HG03457 (cell line): Measurements from ENCODE around the gene TIAM1.

Experiments
- ATAC-seq: cut with Tn5 transposase; IDR thresholded peaks from one replicate; pipeline ENCODE4 v1.9.1; 2021; ENCODE audit warnings: moderate number of reproducible peaks; ENCODE audit not compliant: unreplicated experiment

The TIAM1 gene

DNA sequence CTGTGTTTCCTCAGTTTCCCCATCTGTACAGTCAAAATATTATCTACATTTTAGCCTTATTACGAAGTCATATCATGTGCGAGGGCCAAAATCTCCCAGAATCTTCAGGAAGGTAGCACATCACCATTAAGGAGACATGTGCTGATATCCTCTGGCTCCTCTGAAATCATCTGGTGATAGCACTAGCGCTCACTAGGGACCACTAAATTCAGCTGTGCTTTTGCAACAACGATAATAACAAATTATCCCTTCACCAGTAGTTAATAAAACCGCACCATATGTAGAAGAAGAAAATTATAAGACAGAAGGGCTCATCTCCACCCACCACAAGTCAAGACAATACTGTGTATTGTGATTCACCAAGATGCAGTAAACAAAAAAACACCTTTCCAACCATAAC, 53.3 kb downstream of the TIAM1 start:
- ATAC-seq: no peak

- no peak for ATAC-seq
Measured at GRCh38 chr21:31289702-31290101, 54.4 kb downstream of the TIAM1 start.

- ATAC-seq: no peak
Measured at GRCh38 chr21:31288191-31288590, 55.9 kb downstream of the TIAM1 start.

DNA sequence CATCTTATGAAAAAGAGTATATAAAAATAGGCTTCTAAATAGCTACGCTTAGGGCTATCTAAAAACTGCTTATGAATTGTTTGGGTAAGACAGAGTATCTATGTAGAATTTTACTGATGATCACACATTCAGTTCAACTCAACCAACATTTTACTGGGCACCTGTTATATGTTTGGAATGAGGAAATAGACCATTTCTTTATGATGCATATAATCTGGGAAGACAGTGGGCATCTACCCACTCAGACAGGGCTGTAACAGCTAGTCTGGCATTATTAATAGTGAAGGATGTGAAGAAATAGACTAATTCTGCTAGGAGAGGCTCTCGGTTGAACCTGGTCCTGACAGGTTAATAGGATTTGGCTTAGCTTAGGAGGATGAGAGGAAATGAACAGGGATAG, 56.9 kb downstream of the TIAM1 start:
- ATAC-seq: no peak

- no peak for ATAC-seq
Measured at GRCh38 chr21:31286621-31287020, 57.4 kb downstream of the TIAM1 start.

- no peak for ATAC-seq
Measured at GRCh38 chr21:31284797-31285397, 59.2 kb downstream of the TIAM1 start.

DNA sequence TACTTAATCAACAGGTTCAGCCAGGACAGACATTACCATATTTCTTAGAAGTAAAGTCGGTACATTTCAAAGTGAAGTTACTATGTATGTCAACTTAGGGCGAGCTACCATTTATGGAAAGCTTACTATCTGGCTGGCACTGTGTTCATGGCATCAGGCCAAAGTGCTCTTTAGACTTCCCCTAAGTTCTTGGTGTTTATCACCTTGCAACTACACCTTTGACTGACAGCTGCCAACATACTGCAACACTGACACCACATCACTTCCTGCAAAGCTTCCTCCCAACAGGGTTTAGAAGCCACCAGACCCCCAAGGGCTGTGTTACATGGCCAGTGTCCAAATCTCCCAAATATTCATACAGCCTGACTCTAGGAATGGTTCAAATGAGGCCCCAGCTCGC, 61.0 kb downstream of the TIAM1 start:
- ATAC-seq: no peak

DNA sequence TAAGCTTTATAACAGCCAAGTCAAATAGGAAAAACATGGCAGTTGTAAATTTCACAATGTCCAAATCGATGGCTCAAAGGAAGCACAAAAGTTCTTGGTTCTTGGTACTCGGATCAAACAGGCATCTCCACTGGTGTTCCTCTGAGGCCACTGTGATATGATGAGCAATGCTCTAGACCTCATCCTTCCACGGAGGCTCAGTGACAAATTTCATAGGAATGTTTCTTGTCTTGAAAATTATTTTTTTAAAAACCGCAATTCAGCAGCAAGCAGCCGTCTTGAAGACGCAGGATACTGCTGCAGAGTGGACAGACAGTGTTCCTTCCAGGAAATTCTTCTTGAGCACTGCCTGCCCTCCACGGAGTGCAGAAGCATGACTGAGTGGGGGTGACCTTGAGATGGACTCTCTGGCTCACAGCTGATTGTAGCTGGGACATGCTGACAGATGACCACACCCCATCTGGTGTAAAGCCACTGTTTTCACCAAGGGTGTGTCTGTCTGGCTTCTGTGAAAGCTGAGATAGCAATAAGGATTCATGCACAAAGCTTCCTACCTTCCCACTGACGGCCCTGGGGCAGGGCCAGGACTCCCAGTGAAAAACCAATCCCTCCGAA, 61.9 kb downstream of the TIAM1 start:
- ATAC-seq: no peak

DNA sequence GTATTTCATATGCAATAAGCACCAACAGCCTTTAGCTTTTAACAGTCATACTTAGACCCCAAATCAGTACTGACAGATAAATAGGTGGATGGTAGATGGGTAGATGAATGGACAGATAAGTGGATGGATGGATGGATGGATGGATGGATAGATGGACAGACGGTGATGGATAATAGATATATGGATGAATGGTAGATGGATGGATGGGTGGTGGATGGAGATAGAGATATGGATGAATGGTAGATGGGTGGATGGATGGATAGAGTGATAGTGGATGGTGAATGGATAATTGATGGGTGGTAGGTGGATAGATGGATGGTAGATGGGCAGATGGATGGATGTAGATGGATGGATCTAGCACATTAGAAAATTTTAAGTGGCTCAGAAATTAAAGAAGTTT, 62.5 kb downstream of the TIAM1 start:
- no peak for ATAC-seq

- no peak for ATAC-seq
Measured at GRCh38 chr21:31279986-31280385, 64.1 kb downstream of the TIAM1 start.

DNA sequence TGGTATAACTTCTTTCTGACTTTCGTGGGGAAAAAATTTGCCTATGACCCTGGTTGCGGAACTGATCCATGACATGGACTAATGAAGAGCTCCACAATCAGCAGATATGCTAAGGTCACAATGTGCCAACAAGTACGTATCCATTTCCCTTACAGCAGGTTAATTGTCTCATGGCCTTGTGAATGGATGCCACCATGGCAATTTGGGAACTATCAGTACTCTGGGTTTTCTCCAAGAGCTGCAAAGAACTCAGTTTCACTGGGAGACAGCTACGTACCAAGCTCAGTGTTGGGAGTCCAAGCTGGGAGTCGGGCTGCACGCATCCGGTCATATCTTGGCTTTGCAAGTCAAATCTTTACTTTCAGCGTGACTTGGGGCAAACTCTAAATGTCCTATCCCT, 64.8 kb downstream of the TIAM1 start:
- ATAC-seq: no peak

DNA sequence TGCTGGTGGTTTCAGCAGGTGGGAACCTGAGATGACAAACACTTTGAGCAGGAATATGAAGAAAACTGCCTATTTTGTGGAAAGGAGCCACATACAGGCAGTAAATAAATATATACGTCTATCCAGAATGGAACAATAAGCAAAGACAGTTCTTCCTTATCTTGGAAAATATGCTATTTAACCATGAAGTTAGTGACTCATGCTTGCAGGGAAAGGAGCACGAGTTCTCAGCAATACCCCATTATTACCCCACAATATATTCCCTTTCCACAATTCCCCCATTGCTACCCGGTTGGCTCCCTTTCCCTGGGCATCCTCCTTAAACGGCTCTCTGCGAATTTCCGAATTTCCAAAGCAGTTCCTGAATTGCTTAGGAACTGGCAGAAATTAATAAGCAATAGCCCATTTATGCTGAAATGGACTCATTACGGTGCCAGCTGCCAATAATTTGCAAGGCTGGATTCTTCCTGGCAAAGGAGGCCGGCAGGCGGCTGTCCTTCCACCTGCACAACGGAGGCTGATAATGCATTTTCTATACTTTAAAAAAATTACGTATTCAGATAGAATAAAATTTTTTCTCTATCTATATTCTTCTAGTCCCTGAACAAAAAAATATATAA, 65.4 kb downstream of the TIAM1 start:
- no peak for ATAC-seq

GRCh38 chr21:31276663-31277062, 67.4 kb downstream of the TIAM1 start:
- no peak for ATAC-seq

DNA sequence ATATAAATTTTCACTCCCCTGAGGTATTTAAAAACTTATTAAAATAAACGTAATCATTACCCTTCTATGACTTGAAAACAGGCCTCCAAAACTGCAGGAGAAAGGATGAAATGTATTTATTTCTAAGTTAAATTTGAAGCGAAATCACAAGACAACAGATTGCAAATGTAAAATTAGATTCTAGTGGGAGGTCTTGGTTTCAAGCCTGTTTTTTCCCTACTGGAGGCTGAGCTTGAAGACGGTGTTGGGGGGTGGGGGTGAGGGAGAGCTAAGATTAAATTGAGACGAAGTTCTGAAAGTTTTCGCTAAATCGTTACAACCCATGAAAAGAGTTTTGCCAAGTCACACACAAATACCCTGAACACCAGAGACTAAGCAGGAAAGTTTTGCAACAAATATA, 68.2 kb downstream of the TIAM1 start:
- no peak for ATAC-seq

DNA sequence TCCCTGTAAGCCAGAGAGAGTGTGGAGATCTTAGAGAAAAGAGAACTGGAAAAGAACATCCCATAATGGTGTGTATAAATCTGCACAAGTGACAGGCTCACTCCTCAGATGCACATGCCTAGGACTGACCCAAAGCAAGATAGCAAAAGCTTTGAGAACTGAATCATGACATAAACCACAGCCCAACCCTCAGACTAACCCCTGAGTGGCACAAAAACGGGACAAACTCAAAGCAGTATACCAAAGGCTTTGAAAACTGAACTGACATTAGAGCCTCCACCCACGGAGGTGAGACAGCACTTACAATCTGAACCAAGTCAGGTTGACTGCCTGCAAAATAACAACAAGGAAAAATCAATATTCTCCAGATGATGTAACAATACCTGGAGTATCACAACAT, 70.8 kb downstream of the TIAM1 start:
- ATAC-seq: no peak

DNA sequence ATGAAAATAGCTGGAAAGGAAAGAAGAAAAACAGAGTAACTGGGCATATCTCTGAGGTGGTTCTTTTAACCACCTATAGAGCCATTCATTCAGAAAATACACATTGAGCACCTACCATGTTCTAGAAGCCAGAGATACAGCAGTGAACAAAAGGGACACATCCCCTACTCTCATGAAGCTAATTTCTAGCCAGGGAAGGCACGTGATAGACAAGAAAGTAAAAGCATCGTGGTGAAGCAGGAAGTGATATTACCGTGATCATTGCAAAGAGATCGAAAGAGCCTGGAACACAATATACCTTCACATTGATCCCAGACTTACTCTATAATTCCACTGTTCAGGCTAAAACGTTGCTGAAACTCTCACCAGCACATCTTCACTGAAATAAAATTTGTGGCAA, 76.0 kb downstream of the TIAM1 start:
- no peak for ATAC-seq

GRCh38 chr21:31267644-31268043, 76.4 kb downstream of the TIAM1 start:
- no peak for ATAC-seq

DNA sequence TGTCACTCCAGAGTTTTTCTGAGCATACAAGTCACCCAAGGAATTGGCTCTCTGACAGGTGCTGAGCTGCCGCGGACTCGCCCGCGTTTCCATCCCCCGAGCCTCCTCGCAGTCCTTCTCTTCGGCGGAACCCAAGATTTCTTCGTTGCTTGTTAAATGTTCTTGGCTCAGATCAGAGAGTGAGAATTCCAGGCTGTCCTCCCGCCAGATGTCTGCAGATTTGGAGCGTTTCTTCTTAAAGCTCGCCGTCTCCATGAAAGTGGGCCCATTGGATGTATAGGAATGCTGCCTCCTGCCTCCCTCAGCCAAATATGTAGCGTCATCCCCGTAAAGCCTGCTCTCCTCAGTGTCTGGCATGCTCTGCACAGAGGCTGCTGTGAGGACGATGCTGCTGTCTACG, 77.8 kb downstream of the TIAM1 start:
- ATAC-seq: no peak

DNA sequence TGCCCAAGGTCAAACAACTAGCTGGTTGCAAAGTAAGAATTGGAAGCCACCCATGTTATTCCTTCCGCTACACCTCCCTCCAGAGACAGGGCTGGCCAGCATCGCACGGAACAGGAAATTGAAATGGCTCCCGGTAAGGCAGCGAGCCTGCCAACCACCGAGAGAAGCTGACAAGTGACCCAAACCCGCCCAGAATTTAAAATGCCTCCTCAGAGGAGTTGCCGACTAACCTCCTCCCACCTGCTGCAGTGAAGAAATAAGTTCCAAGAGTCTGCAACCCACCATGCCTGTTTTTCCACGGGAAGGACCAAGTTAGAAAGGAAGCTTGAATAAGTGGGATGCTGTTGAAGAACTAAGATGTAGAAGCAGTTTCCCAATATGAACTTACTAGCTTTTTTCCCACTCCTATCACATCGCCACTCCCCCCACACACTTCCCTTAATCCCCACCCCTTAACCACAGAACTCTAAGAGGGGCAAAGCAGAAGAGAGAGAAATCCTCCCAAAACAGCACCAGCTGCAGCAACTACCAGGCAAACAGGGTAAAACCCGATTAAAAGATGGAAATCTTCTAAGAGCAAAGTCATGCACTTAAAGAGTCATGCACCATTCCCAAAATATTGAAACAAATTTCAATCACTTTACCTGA, 78.6 kb downstream of the TIAM1 start:
- no peak for ATAC-seq

- ATAC-seq: no peak
Measured at GRCh38 chr21:31264574-31264973, 79.5 kb downstream of the TIAM1 start.

DNA sequence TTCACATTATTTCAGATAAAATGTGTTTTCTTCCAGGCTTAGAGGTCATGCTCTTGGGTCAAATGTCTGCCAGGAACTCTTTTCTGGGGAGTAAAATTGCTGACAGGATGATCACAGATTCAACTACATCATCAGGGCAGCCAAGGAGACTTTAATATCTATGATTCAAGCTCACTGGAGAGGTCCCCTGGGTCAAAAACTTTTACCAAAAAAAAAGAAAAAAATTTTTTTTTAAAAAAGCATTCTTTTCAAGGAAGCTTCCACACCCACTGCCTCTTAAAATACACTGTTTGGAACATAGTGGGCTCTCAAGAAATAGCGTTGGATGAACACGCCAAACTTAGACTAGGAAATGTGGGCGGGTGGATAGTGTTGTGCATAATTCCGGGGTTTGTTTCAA, 81.3 kb downstream of the TIAM1 start:
- ATAC-seq: no peak

DNA sequence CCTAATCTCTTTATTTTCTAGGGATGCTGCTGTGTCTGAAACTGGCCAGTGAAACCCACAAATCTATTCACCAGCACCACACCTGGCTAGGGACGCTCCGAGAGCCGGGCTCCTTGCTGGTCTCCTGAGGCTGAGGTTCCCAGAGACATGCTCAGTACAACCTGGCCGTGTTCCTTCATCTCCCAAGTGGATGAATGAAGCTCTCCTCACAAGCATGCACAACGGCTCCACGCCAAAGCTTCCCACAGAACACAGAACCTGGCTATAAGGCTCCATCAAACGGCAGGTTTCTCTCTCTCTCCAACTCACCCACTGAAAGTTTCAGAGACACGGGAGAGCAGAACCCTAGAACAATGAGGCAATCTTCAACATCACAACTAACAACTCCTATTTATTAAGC, 82.3 kb downstream of the TIAM1 start:
- ATAC-seq: no peak
